CD1c-positive myeloid dendritic cell (primary cell): Measurements from ENCODE around the gene ADAMTS17.

Experiments used
- DNase-seq: peaks from one replicate; pipeline ENCODE4 v3.0.0-alpha.2; 2016; ENCODE audit errors: extremely low spot score

The ADAMTS17 gene, protein sequence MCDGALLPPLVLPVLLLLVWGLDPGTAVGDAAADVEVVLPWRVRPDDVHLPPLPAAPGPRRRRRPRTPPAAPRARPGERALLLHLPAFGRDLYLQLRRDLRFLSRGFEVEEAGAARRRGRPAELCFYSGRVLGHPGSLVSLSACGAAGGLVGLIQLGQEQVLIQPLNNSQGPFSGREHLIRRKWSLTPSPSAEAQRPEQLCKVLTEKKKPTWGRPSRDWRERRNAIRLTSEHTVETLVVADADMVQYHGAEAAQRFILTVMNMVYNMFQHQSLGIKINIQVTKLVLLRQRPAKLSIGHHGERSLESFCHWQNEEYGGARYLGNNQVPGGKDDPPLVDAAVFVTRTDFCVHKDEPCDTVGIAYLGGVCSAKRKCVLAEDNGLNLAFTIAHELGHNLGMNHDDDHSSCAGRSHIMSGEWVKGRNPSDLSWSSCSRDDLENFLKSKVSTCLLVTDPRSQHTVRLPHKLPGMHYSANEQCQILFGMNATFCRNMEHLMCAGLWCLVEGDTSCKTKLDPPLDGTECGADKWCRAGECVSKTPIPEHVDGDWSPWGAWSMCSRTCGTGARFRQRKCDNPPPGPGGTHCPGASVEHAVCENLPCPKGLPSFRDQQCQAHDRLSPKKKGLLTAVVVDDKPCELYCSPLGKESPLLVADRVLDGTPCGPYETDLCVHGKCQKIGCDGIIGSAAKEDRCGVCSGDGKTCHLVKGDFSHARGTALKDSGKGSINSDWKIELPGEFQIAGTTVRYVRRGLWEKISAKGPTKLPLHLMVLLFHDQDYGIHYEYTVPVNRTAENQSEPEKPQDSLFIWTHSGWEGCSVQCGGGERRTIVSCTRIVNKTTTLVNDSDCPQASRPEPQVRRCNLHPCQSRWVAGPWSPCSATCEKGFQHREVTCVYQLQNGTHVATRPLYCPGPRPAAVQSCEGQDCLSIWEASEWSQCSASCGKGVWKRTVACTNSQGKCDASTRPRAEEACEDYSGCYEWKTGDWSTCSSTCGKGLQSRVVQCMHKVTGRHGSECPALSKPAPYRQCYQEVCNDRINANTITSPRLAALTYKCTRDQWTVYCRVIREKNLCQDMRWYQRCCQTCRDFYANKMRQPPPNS

DNA sequence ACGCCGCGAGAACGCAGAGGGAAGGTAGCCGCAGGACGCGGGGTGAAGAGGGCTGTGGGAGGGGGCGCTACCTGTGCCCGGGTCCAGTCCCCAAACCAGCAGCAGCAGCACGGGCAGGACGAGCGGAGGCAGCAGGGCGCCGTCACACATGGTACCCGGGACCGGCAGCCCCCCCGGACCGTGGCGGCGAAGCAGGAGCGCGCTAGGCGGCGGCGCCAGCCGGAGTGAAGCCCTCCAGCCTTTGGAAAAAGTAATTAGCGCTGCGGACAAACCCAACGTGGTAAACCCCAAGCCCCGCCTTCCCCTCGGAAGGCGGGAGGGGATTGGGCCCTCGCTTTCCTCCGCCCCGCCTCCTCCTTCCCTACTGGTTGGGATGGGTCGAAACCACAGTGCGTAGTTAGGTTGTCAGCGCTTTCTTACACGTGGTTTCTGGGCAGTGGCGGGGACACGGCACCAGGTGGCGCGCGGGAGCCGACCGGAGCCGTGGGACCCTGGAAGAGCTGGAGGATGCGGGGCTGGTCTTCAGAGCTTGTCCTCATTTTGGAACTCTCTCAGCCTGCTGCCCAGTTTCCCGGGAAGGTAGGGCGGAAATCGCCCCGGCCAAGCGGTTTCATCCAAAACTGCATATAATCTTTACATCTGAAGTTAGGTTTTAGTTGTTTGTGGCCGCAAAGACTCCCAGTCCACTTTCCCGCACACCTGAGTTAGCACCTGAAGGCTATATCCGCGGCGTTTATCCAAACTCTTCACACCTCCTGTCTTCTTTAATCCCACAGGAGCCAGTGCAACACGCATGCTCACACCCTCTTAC, at the start of gene ADAMTS17:
ADAMTS17 (minus strand) TSS at position 226 of the 811 bp plus-strand sequence; CDS start at position 150, 76 bp downstream.
- DNase-seq = peak; percentile 97

DNA sequence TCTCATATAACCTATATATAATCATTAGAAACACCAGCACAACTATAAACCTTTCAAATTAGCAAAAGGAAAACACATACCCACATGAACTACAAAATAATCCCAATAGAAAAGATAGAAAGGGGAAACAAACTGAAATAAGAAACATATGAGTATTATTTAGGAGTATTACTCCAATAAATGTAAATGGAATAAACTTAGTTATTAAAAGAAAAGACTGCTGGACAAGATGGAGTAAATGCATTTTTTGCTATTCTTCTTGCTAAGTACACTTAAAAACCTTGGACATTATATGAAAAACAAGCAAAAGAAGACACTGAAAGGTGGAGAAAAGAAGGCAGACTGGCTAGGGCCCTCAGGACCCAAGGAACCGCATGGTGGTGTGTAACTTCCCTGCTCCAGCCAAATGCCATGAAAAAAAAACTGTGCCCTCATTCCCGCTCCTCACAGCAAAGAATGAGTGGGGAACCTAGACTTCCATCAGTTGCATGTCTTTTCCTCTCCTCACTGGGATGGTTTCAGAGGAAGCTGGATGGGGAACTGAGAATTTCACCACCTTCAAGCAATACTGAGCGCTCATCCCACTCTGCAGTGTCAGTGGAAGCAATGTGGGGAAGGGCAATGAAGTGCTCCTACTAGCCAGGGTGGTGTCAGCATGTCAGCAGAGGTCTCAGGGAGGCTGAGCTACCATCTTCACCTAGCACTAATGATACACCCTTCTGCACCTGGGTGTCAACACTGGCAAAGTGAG, 43.7 kb upstream of the ADAMTS17 start:
- DNase-seq = peak; percentile 71

DNA sequence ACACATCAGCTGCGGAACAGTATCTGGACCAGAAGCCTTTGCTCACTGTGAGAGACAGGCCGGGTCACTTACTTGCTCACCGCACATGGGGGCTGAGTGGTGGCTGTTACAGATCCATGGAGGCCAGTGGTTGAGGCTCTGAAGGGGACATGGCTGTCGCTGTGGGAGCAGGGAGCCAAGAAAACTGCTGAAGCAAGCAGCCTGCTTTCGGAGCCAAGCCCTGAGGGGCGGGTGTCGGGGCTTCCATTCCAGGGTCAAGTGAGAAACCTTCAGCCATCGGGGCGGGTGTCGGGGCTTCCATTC, 42.3 kb upstream of the ADAMTS17 start:
- DNase-seq = no peak

DNA sequence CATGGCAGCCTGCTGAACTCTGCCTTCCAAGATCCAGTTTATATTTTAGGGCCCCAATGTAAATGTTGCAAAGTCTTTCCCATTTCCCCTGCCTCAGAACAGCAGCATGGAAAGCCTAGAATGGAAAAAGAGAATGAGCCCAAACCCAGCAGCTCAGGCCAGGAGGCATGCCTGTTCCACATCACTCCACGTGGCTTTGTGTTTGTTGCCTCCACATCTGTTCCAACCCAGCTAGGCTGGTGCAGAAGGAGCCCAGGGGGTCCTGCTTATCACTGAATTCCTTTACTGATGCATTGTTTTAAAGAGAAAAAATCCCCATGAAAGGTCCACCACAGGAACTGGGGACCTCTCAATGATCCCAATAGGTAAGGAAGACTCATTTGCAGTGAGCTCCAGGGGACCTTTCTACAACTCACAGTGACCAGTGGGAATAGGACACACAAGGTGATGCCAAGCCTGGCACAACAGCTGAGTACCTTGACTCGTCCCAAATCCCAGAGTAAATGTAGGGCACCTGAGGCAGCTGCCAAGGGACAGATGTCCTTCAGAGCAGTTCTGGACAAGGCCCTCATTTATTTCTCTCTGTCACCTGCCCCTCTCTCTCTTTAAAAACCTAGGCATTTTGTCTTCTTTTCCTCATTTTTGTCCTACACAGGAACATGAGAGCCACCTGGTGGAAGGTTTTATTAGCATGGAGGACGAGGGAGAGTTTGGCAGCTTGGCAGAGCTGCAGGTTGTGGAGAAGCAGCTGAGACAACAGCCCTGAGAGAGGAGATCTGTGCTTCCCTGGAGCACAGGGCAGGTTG, 41.7 kb upstream of the ADAMTS17 start:
- DNase-seq = peak; percentile 40

DNA sequence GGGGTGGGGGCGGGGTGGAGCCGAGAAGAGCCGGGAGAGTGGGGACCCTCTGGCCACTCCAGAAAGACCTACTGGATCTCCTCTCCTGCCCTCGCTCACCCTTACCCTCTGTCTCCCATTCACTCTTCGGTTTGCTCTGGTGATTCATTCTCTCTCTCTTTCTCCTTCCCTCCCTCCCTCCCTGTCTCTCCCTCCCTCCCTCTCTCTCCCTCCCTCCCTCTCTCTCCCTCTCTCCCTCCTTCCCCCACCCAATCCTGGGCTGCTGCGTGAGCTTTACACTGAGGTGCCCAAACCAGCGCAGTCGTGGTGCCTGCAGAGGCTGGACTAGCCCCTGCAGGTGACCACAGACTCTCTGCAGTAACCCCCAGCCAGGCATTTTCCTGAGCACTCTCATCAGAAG, 32.2 kb upstream of the ADAMTS17 start:
- DNase-seq = no peak

DNA sequence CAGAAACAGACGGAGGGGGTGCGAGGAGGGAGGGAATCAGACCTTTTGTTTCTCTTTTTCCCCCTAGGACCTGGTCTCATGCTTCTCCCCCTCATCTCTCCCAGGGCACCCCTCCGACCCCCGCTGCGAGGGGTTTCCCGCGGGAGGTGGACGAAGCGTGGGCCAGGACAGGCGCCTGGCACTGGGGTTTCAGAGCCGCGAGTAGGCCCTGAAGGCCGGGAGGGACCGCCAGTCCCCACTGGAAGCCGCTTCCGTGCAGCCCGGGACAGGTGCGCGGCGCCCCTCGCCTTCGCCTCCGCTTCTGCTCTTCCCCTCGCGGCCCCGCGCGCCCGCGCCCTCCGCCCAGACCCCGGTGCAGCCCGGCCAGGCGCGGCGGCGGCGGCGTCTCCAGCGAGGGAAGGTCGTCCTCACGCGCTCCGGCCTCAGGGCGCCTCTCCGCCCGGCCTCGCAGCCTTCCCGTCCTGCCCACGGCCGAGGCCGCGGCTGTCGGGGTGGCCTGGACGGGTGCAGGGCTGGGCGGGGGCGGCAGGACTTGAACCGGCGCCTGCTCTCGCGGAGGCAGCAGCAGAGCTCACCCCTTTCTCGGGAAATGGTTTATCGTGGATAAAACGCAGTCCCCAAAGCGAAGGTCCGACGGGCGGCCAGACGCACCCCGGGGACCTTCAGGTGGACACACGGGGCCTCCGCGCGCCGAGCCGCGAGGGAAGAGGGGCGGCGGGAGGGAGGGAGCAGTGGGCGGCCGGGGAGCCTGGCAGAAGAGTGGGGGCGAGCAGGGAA, 31.5 kb upstream of the ADAMTS17 start:
- DNase-seq = no peak

DNA sequence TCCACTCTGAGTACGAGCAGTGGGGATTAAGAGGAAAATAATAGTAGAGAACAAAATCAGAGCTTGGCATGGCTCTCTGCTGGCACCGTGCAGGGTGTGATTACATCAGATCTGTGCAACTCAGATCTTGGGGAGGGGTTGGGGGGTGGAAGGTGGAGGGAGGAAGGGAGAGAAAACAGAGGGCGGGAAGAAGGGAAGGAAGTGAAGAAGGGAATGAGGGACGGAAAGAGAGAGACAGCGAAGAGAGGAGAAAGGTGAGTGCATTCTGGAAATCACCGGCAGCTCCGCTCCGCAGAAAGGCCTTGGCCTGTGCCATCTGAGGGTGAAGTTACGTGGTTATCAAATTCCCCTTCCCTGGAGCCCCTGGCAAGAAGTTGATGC, 31.0 kb upstream of the ADAMTS17 start:
- DNase-seq = no peak

DNA sequence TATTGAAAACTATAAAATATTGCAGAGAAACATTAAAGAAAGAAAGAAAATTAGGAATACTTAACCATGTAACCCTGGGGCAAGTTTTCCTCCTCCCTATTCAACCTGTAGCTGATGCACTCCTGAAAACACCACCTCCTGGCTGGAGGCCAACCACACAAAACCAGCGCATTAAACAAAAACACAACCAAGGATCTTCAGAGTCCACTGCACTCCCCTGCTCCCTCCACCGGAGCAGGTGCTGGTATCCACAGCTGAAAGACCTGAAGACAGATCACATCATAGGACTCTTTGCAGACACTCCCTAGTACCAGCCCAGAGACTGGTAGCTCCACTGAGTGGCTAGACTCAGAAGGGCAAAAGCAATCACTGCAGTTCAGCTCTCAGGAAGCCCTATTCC, 13.6 kb upstream of the ADAMTS17 start:
- no peak for DNase-seq

DNA sequence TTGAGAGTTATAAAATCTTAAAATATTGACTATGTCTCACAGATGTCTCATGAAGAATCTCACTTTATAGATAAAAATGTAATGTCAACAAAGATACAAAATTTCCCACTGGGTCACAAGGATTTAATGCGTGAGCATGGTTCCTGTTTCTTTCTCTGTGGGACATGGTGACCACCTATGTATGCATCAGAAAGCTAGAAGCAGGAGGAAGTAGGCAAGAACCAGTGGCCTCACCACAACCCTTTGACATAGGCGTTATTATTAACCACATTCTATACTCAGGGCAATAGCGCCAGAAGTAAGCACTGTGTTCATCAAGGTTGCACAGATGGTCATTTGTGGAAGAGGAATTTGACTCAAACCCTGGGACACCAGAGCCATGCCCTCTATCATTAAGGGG, 11.7 kb upstream of the ADAMTS17 start:
- peak; percentile 50 for DNase-seq

DNA sequence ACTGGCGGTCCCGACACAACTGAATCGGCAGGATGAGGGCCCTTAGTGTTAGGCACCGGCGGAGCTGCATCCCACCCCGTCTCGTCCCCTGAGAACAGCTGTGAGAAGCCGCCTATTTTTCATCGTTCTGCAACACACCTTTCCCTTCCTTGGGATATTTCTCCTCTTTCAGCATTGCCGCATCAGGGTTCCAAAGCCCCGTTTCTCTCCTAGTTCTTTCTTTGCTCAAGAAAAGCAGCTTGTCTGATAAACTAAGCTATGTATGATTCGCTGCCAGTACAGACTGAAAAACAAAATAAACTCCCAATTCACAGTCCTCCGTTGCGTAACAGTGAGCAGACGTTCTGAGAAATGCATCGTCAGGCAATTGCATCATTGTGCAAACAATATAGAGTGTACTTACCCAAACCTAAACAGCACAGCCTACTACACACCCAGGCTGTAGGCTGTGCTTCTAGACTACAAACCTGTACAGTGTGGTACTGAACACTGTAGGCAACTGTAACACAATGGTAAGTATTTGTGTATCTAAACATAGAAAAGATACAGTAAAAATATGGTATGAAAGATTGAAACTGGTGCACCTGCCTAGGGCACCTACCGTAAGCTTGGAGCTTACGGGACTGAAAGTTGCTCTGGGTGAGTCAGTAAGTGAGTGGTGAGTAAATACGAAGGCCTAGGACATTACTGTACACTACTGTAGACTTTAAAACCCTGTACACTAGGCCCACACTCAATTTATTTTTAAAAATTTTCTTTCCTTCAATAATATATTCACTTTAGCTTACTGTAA, 8.9 kb upstream of the ADAMTS17 start:
- peak; percentile 55 for DNase-seq

DNA sequence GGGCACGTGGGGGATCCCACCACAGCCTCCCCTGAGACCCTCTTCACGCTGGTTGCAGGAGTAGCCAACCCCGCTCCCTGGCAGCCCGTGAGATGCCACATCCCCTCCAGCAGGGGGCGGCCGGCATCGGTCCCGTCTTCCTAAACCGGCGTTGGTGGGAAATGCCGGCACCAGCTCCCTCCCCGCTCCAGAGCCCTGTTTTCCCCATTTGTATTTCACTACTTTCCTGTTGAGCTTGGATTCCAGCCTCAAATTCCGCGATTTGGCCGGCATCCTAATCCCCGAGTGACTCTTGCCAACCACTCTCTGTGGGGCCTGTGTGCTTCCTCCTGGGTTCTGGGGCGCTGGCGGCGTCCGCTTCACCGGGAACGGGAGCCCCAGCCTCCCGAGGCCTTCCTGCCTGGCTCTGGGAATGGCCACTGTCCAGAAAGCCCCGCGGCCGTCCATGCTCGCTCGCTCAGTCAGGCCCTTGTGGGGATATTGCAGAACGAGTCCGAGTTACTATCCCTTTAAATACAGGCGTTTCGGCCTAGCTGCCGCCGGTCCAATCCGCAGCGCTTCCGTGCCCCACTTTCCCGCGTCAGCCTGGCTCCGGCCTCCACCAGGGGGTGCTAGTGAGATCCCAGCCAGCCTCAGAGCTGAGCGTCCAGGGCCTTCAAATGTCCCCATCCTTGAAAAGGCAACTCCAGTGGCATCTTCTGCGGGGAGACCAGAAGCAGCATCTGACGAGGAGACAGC, 8.1 kb upstream of the ADAMTS17 start:
- peak; percentile 95 for DNase-seq

DNA sequence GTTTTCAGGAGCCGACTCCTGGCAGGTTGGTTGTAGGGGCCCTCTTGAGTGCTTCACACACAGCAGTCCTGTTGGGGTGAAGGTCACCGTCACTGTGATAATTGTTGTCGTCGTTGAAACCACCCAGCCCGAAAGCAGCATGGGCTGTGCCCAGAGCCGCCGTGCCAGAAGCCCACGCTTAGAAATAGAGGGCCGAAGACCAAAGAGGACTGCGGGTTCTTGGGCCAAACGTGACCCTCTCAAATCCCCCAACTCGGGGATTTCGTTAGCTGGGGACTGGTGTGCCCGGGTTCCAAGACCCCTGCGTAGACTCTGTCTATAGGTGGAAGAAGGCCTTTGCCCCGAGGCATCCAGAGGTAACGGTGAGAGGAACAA, 7.5 kb upstream of the ADAMTS17 start:
- no peak for DNase-seq

DNA sequence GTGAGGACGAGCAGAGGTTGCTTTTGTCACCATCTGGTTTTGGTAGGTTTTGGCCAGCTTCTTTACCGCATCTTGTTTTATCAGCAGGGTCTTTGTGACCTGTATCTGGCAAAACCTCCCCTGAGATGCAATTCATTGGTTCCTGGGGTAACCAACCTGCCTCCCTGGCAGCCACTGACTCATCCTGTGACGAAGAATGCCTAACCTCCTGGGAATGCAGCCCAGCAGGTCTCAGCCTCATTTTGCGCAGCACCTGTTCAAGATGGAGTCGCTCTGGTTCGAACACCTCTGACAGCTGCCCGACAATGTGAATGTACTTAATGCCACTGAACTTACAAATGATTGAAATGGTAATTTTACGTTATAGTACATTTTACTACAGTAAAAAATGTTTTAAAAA, 6.8 kb upstream of the ADAMTS17 start:
- no peak for DNase-seq

DNA sequence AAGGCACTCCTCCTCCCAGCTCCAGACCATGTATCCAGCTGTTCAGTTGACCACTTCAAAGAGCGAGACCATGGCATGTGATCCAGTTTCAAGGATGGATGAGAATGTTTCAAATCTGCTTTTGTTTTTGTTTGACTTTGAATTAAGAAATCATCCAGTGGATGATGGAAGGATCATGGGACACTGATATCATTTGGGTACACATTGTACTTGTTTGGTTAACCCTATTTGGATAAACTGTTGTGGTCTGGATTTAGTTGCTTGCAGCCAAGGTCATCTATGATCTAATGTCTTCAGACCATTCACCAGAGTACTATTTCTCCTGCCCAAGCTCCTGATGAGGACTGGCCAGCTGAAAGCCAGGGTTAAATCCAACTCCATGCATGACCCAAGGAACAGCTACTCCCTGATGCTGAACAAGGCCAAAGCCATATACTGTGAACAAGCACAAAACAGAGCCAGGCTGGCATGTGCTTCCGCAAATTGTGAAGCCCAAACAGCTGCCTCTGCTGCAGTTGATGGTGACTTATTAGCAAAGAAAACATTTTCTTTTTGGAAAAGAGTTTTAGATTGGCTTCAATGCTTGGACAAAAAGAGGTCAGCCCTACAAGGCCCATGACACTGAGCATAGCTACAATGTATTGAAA, 5.2 kb upstream of the ADAMTS17 start:
- DNase-seq = no peak

DNA sequence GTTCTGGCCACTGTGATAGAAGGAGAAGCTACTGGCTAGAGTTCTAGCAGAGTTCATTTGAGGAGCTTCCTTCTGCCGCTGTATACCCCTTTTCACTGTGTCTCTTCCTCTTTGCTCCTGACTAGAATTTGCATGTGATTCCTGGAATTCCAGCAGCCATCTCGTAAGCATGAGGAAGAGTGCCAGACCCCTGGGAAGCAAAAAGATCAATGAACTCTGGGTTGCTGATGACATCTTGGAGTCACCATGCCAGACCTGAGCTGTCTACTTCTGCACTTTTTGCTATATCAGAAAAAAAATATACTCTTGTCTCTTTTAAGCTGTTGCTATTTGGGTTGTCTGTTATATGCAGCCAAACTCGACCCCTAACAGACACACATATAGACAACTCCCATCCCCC, 3.7 kb upstream of the ADAMTS17 start:
- DNase-seq = no peak

DNA sequence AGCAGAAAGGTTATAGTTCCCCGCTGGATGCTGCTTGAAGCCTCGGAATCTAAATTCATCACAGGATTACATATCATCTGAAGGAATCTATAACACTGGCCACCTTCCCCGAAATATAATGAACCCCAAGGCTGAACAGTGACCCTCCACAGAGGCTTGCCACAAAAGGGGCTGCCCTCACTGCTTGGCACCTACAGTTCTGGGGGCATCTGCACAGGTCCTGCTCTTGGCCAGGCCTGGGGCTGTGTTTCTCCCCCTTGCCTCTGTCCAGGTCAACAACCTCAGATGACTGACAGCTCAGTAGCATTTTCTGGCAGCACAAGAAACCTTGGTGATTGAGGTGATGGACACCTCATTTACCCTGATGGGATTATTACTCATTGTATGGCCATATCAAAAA, 1.5 kb upstream of the ADAMTS17 start:
- no peak for DNase-seq

DNA sequence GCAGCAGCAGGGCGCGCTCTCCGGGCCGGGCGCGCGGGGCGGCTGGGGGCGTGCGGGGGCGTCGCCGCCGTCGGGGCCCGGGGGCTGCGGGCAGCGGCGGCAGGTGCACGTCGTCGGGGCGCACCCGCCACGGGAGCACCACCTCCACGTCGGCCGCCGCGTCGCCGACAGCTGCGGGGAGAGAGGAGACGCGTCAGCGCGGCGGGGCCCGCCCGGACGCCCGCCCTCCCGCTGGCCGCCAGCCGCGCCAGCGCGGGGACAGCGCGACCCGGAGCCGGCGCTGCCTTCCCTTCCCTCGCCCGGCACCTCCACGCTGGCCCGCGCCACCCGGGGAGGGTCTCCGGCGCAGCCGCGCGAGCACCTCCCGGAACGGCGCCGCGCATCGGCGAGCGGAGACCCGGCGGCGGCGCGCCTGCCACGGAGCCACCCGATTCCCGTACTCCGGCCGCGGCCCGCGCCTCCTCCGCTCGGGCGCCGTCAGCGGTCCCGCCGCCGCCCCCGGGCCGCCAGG, 481 bp downstream of the ADAMTS17 start:
- peak; percentile 24 for DNase-seq
